SK-N-MC (cell line): ENCODE results near the gene RTKN2.

Experiments used
- EZH2 ChIP-seq: fragments of 200-600 bp; sonication (generic); IDR thresholded peaks from one replicate; pipeline ENCODE4 v1.6.1; 2017; ENCODE audit warnings: antibody characterized with exemption
- POLR2AphosphoS5 ChIP-seq: IDR thresholded peaks from 2 replicates; pipeline ENCODE4 v1.6.1; 2012; ENCODE audit warnings: mild to moderate bottlenecking, low read depth, low read length, borderline replicate concordance

- TF ChIP-seq POLR2AphosphoS5 (no peak), EZH2 (no peak)
Observed at GRCh38 chr10:62133618-62134017, 135.0 kb downstream of the RTKN2 start.
